Right lobe of liver (tissue), 6 donors: ENCODE measurements around the gene LRBA. TPM values are rescaled to one million over a fixed set of nuclear protein-coding genes. Genes with fewer than 3 reads are reported as not detected.

Experiments used
- ATAC-seq, 4 donors: fragments of 200-7000 bp; cut with Tn5 transposase; one replicate each; pipeline ENCODE4 v1.9.1; 2020; ENCODE audit warnings: mild to moderate bottlenecking in 4 of 4, moderate library complexity in 4 of 4
- DNase-seq, 3 donors: peaks; one replicate each; pipeline ENCODE4 v3.0.0-alpha.2; 2020
- H3K27ac ChIP-seq, 3 donors: fragments of 200-600 bp; one replicate each; pipeline ENCODE4 v1.8.0; 2022
- H3K27me3 ChIP-seq, 2 donors: fragments of 200-600 bp; one replicate each; pipeline ENCODE4 v1.8.0; 2022
- H3K36me3 ChIP-seq, 4 donors: fragments of 200-600 bp; sonication (generic) in 1 of 4; one replicate each; pipeline versions ENCODE4 v1.5.1 to v1.8.0; 2017 to 2022; ENCODE audit warnings: control low read depth in 1 of 4
- H3K4me1 ChIP-seq, 4 donors: fragments of 200-600 bp; sonication (generic) in 1 of 4; one replicate each; pipeline versions ENCODE4 v1.5.1 to v1.8.0; 2017 to 2022; ENCODE audit warnings: control low read depth in 1 of 4
- H3K4me3 ChIP-seq, 3 donors: fragments of 200-600 bp; one replicate each; pipeline ENCODE4 v1.8.0; 2022
- H3K9me3 ChIP-seq, 4 donors: fragments of 200-600 bp; sonication (generic) in 1 of 4; one replicate each; pipeline versions ENCODE4 v1.5.1 to v1.8.0; 2017 to 2022; ENCODE audit warnings: control low read depth in 1 of 4
- CTCF ChIP-seq, 4 donors: fragments of 200-600 bp in 3 of 4; fragments of 450-650 bp in 1 of 4; IDR thresholded peaks; one replicate each; pipeline versions ENCODE4 v1.5.1 to v1.8.0; 2016 to 2022; ENCODE audit warnings: antibody characterized with exemption in 4 of 4, mild to moderate bottlenecking in 2 of 4
- POLR2A ChIP-seq: fragments of 450-650 bp; IDR thresholded peaks from one replicate; pipeline ENCODE4 v1.6.1; 2017; ENCODE audit warnings: antibody characterized with exemption, mild to moderate bottlenecking
- WGBS: methylation state at CpG from one replicate; pipeline ENCODE4 v1.1.6; 2018; ENCODE audit warnings: low coverage, low lambda C conversion rate; ENCODE audit not compliant: insufficient coverage; ENCODE audit errors: missing lambda C conversion rate; 5-methylcytosine and 5-hydroxymethylcytosine counted together
- intact Hi-C, 2 donors: fragments of 100-400 bp; cut with DNase I; formaldehyde crosslinking; loops; one replicate each; pipeline versions ENCODE4 v1.11.2 to v1.14.1; 2022
- total RNA-seq, 6 experiments: library from RNA; depleted of rRNA in 2 of 6; stranded (reverse); fragments of >200 nt in 2 of 6; fragmentation: NEBNext Ultra II Directional in 3 of 6; extraction: Animal tissue kit (Norgen Biotek cat#: 25700) in 3 of 6; gene quantifications; one replicate each; pipeline versions ENCODE4 v1.1.0 to v1.2.4, GENCODE V29; 2016 to 2023
- donor health status: DM: no; HTN: yes; CAD: no.
- donor health status: DM: no; HTN: no; CAD: no.
- donor health status: DM: no; HTN: no; CAD: no.
- donor health status: DM: no; HTN: yes; CAD: no.
- donor health status: DM: no; HTN: yes; CAD: no.

Gene LRBA
- total RNA-seq, 6 experiments from 2014 or later, result 18.9 to 48.1 (median 24.5) TPM

GRCh38 chr4:151025759-151026158 is 10.7 kb upstream of the LRBA start:
- WGBS, result 79% methylated on average over 3 of the region's 3 CpGs
- no peaks in the 10 kb centered on the region for H3K27me3 ChIP-seq
- ATAC-seq, result no peak

GRCh38 chr4:151022586-151022985 is 7.5 kb upstream of the LRBA start:
- ATAC-seq (no peak), DNase-seq (no peak)
- Histone ChIP-seq H3K27me3 (no peaks in the 10 kb centered on the region), H3K27ac (no peak overlapping the region), H3K9me3 (no peaks in the 10 kb centered on the region), H3K4me1 (no peaks in the 10 kb centered on the region), H3K36me3 (no peaks in the 10 kb centered on the region), H3K4me3 (no peak overlapping the region)
- TF ChIP-seq CTCF (IDR thresholded peaks at IDR 0.05) (no peak), POLR2A (no peak)
- WGBS, result 59% methylated on average over 2 of the region's 2 CpGs
- intact Hi-C loops, result no loop called here

More at GRCh38 chr4:151025759-151026158, 10.7 kb upstream of the LRBA start:
- no peaks in the 10 kb centered on the region for H3K9me3 ChIP-seq
- intact Hi-C loops, result no loop called here
- TF ChIP-seq POLR2A (no peak), CTCF (IDR thresholded peaks at IDR 0.05) (no peak)
- no peak for DNase-seq
- H3K36me3 ChIP-seq, result no peaks in the 10 kb centered on the region
- H3K27ac ChIP-seq, result no peak overlapping the region
- H3K4me1 ChIP-seq, result no peaks in the 10 kb centered on the region
- H3K4me3 ChIP-seq, result no peak overlapping the region

GRCh38 chr4:151021637-151022334 is 6.7 kb upstream of the LRBA start:
- intact Hi-C loops, result no loop called here
- 83% methylated on average over 1 of the region's 1 CpG for WGBS
- ATAC-seq, result no peak
- H3K36me3 ChIP-seq, result no peaks in the 10 kb centered on the region
- no peak overlapping the region for H3K4me3 ChIP-seq
- no peak for DNase-seq
- H3K9me3 ChIP-seq, result no peaks in the 10 kb centered on the region
- no peaks in the 10 kb centered on the region for H3K27me3 ChIP-seq
- TF ChIP-seq CTCF (IDR thresholded peaks at IDR 0.05), result no peak
- TF ChIP-seq POLR2A, result no peak
- no peaks in the 10 kb centered on the region for H3K4me1 ChIP-seq
- H3K27ac ChIP-seq, result no peak overlapping the region

GRCh38 chr4:151015459-151016347 is 619 bp upstream of the LRBA start:
- H3K27me3 ChIP-seq, result no peaks in the 10 kb centered on the region
- TF ChIP-seq POLR2A (peak; percentile 90), CTCF (IDR thresholded peaks at IDR 0.05) (no peak)
- H3K9me3 ChIP-seq, result no peaks in the 10 kb centered on the region
- H3K4me3 ChIP-seq, result peak overlapping the region; percentile 84 to 100 (median 99)
- H3K4me1 ChIP-seq, result peaks cover 0 to 15% (median 6%) of the 10 kb centered on the region in 4 donors
- peak; percentile 77 to 79 (median 78) for DNase-seq
- peak; percentile 72 to 87 (median 84) for ATAC-seq
- H3K27ac ChIP-seq, result peak overlapping the region; percentile 84 to 94 (median 85)
- no peaks in the 10 kb centered on the region for H3K36me3 ChIP-seq
- intact Hi-C loops, result no loop called here
- 0% methylated on average over 3 of the region's 87 CpGs for WGBS
